HEK293 (cell line): Measurements from ENCODE around the gene SH3GL2.

Experiments
- CTCF ChIA-PET: fragments of 350-600 bp; formaldehyde crosslinking; extraction: SDS; loops from one replicate; lab custom pipeline; 2021; ENCODE audit warnings: antibody characterized with exemption; lab: Yijun Ruan, JAX
- POLR2A ChIA-PET: fragments of 300-600 bp; formaldehyde crosslinking; extraction: SDS; loops from one replicate; lab custom pipeline; 2020; ENCODE audit warnings: antibody characterized with exemption, inconsistent platforms; lab: Yijun Ruan, JAX
- H3K27ac ChIP-seq: fragments of 200-500 bp; sonication (Bioruptor generic); 2 replicates; pipeline ENCODE4 v1.5.1; 2014; ENCODE audit warnings: low read depth, low read length, control low read depth, inconsistent platforms; ENCODE audit errors: extremely low read depth
- H3K36me3 ChIP-seq, 2 experiments: fragments of 200-500 bp in 1 of 2; sonication (Bioruptor generic) in 1 of 2; 1 replicate in 1 of 2; 2 replicates in 1 of 2; pipeline ENCODE4 v1.5.1; 2014 to 2017; ENCODE audit warnings: inconsistent platforms in 2 of 2, low read length in 2 of 2; ENCODE audit not compliant: control insufficient read depth in 2 of 2, insufficient read depth in 1 of 2
- H3K4me1 ChIP-seq: fragments of 200-500 bp; sonication (Bioruptor generic); 2 replicates; pipeline ENCODE4 v1.5.1; 2014; ENCODE audit warnings: mild to moderate bottlenecking, low read length, inconsistent platforms; ENCODE audit not compliant: control insufficient read depth, insufficient read depth
- H3K4me3 ChIP-seq: 2 replicates; pipeline ENCODE4 v1.5.1; 2011; ENCODE audit warnings: low read depth, mild to moderate bottlenecking, control low read depth, low read length, moderate library complexity
- H3K9me3 ChIP-seq: fragments of 200-500 bp; sonication (Bioruptor generic); 2 replicates; pipeline ENCODE4 v1.5.1; 2014; ENCODE audit warnings: low read depth, low read length, inconsistent platforms; ENCODE audit not compliant: control insufficient read depth, insufficient read depth
- FEZF1 ChIP-seq: fragments of 450-650 bp; formaldehyde crosslinking; IDR thresholded peaks from 2 replicates; pipeline ENCODE4 v1.5.1; 2016; ENCODE audit warnings: missing biosample characterization, missing genetic modification characterization
- GLIS1 ChIP-seq: fragments of 450-650 bp; formaldehyde crosslinking; IDR thresholded peaks from 2 replicates; pipeline ENCODE4 v1.5.1; 2016; ENCODE audit warnings: missing biosample characterization, missing genetic modification characterization
- OVOL3 ChIP-seq: fragments of 450-650 bp; formaldehyde crosslinking; IDR thresholded peaks from 2 replicates; pipeline ENCODE4 v1.5.1; 2016; ENCODE audit warnings: missing biosample characterization, missing genetic modification characterization
- PRDM1 ChIP-seq: fragments of 450-650 bp; formaldehyde crosslinking; IDR thresholded peaks from 2 replicates; pipeline ENCODE4; 2016; ENCODE audit warnings: missing biosample characterization, missing genetic modification characterization
- SALL2 ChIP-seq: fragments of 450-650 bp; formaldehyde crosslinking; IDR thresholded peaks from 2 replicates; pipeline ENCODE4 v1.5.0; 2017; ENCODE audit warnings: missing biosample characterization, mild to moderate bottlenecking, missing genetic modification characterization, borderline replicate concordance
- SP2 ChIP-seq: fragments of 450-650 bp; formaldehyde crosslinking; IDR thresholded peaks from 2 replicates; pipeline ENCODE4 v1.5.1; 2016; ENCODE audit warnings: missing biosample characterization, missing genetic modification characterization
- YY1 ChIP-seq: fragments of 450-650 bp; formaldehyde crosslinking; IDR thresholded peaks from 2 replicates; pipeline ENCODE4 v1.5.1; 2018; ENCODE audit warnings: missing biosample characterization, missing genetic modification characterization
- YY2 ChIP-seq: fragments of 450-650 bp; formaldehyde crosslinking; IDR thresholded peaks from 2 replicates; pipeline ENCODE4 v1.5.1; 2016; ENCODE audit warnings: missing biosample characterization, missing genetic modification characterization
- ZNF10 ChIP-seq: fragments of 450-650 bp; formaldehyde crosslinking; IDR thresholded peaks from 2 replicates; pipeline ENCODE4 v1.5.1; 2017; ENCODE audit warnings: missing biosample characterization, missing genetic modification characterization
- ZNF184 ChIP-seq: fragments of 450-650 bp; IDR thresholded peaks from 2 replicates; pipeline ENCODE4 v1.5.1; 2018; ENCODE audit warnings: missing biosample characterization, mild to moderate bottlenecking, missing genetic modification characterization
- ZNF266 ChIP-seq: fragments of 450-650 bp; formaldehyde crosslinking; IDR thresholded peaks from 2 replicates; pipeline ENCODE4 v1.5.1; 2016; ENCODE audit warnings: missing biosample characterization, missing genetic modification characterization, low read depth
- ZNF548 ChIP-seq: fragments of 450-650 bp; formaldehyde crosslinking; IDR thresholded peaks from 2 replicates; pipeline ENCODE4 v1.5.1; 2016; ENCODE audit warnings: missing biosample characterization, missing genetic modification characterization
- ZNF654 ChIP-seq: fragments of 450-650 bp; formaldehyde crosslinking; IDR thresholded peaks from 2 replicates; pipeline ENCODE4 v1.5.1; 2016; ENCODE audit warnings: low read depth, missing biosample characterization, missing genetic modification characterization
- ZNF660 ChIP-seq: fragments of 450-650 bp; IDR thresholded peaks from 2 replicates; pipeline ENCODE4 v1.5.1; 2018; ENCODE audit warnings: missing biosample characterization, mild to moderate bottlenecking, missing genetic modification characterization
- ZNF701 ChIP-seq: fragments of 450-650 bp; formaldehyde crosslinking; IDR thresholded peaks from 2 replicates; pipeline ENCODE4 v1.5.1; 2016; ENCODE audit warnings: missing biosample characterization, missing genetic modification characterization
- ZNF843 ChIP-seq: fragments of 450-650 bp; formaldehyde crosslinking; IDR thresholded peaks from 2 replicates; pipeline ENCODE4 v1.5.1; 2016; ENCODE audit warnings: missing biosample characterization, missing genetic modification characterization
- TF ChIP-seq, protein P1 (sequence below): fragments of 450-650 bp; formaldehyde crosslinking; IDR thresholded peaks from 2 replicates; pipeline ENCODE4 v1.5.1; 2016; ENCODE audit warnings: missing biosample characterization, missing genetic modification characterization
- TF ChIP-seq, protein P2 (sequence below): fragments of 450-650 bp; formaldehyde crosslinking; IDR thresholded peaks from 2 replicates; pipeline ENCODE4 v1.5.1; 2016; ENCODE audit warnings: missing biosample characterization, missing genetic modification characterization
- TF ChIP-seq, protein P3 (sequence below): fragments of 450-650 bp; formaldehyde crosslinking; IDR thresholded peaks from 2 replicates; pipeline ENCODE4 v1.5.1; 2016; ENCODE audit warnings: missing biosample characterization, missing genetic modification characterization
- TF ChIP-seq, protein P4 (sequence below): fragments of 450-650 bp; formaldehyde crosslinking; IDR thresholded peaks from 2 replicates; pipeline ENCODE4 v1.5.1; 2016; ENCODE audit warnings: missing biosample characterization, missing genetic modification characterization
- TF ChIP-seq, protein P5 (sequence below): fragments of 450-650 bp; formaldehyde crosslinking; IDR thresholded peaks from 2 replicates; pipeline ENCODE4 v1.5.1; 2017; ENCODE audit warnings: missing biosample characterization, missing genetic modification characterization

Gene SH3GL2

DNA sequence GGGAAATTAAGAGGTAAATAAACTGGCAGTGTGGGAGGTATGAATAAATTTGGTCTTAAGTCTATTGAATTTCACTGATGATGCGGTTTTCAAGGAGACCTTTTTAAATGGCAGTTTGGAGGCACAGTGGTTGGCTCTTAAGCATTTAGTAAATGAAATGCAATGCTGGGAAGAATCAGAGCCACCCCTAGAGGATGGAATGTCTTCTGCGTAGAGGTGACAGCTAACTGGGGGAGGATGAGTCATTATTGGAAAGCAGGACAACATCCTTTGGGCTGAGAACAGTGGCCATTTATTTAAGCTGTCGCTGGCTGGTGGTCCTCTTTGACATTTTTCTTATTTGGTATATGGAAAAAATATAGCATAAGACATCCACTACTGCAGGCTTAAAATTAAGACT, 163.2 kb downstream of the SH3GL2 start:
- H3K9me3 ChIP-seq: no peaks in the 10 kb centered on the region
- H3K27ac ChIP-seq: no peak overlapping the region
- CTCF ChIA-PET: interaction anchor here (0.6 to 1.9 kb wide), 12 partner anchors 10 to 220 kb away, joined by 3 to 9 read pairs (median 4); no protein-coding TSS in a partner anchor
- TF ChIP-seq ZNF184 (tag by site-specific recombination): no peak
- peak; percentile 50 for TF ChIP-seq GLIS1 (tag by site-specific recombination)
- TF ChIP-seq ZNF266 (tag by site-specific recombination): no peak
- no peak for TF ChIP-seq ZNF701 (tag by site-specific recombination)
- TF ChIP-seq, protein P1, sequence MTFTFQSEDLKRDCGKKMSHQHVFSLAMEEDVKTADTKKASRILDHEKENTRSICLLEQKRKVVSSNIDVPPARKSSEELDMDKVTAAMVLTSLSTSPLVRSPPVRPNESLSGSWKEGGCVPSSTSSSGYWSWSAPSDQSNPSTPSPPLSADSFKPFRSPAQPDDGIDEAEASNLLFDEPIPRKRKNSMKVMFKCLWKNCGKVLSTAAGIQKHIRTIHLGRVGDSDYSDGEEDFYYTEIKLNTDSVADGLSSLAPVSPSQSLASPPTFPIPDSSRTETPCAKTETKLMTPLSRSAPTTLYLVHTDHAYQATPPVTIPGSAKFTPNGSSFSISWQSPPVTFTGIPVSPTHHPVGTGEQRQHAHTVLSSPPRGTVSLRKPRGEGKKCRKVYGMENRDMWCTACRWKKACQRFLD (tag by site-specific recombination): no peak
- no peak for TF ChIP-seq OVOL3 (tag by site-specific recombination)
- TF ChIP-seq ZNF548 (tag by site-specific recombination): no peak
- 0 out of 2 replicates have a peak, but pooled peaks have one; percentile 37 for TF ChIP-seq ZNF660 (tag by site-specific recombination)
- TF ChIP-seq, protein P2, sequence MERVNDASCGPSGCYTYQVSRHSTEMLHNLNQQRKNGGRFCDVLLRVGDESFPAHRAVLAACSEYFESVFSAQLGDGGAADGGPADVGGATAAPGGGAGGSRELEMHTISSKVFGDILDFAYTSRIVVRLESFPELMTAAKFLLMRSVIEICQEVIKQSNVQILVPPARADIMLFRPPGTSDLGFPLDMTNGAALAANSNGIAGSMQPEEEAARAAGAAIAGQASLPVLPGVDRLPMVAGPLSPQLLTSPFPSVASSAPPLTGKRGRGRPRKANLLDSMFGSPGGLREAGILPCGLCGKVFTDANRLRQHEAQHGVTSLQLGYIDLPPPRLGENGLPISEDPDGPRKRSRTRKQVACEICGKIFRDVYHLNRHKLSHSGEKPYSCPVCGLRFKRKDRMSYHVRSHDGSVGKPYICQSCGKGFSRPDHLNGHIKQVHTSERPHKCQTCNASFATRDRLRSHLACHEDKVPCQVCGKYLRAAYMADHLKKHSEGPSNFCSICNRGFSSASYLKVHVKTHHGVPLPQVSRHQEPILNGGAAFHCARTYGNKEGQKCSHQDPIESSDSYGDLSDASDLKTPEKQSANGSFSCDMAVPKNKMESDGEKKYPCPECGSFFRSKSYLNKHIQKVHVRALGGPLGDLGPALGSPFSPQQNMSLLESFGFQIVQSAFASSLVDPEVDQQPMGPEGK (tag by site-specific recombination): no peak
- TF ChIP-seq, protein P3, sequence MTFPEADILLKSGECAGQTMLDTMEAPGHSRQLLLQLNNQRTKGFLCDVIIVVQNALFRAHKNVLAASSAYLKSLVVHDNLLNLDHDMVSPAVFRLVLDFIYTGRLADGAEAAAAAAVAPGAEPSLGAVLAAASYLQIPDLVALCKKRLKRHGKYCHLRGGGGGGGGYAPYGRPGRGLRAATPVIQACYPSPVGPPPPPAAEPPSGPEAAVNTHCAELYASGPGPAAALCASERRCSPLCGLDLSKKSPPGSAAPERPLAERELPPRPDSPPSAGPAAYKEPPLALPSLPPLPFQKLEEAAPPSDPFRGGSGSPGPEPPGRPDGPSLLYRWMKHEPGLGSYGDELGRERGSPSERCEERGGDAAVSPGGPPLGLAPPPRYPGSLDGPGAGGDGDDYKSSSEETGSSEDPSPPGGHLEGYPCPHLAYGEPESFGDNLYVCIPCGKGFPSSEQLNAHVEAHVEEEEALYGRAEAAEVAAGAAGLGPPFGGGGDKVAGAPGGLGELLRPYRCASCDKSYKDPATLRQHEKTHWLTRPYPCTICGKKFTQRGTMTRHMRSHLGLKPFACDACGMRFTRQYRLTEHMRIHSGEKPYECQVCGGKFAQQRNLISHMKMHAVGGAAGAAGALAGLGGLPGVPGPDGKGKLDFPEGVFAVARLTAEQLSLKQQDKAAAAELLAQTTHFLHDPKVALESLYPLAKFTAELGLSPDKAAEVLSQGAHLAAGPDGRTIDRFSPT (tag by site-specific recombination): no peak
- TF ChIP-seq SP2 (tag by site-specific recombination): no peak
- no peak for TF ChIP-seq ZNF10 (tag by site-specific recombination)
- TF ChIP-seq ZNF654 (tag by site-specific recombination): peak; percentile 23; the same call in 1 of the 2 replicates
- no peaks in the 10 kb centered on the region for H3K4me1 ChIP-seq
- H3K4me3 ChIP-seq: no peak overlapping the region
- no peaks in the 10 kb centered on the region for H3K36me3 ChIP-seq
- POLR2A ChIA-PET: no interaction called here

GRCh38 chr9:17744786-17745185, 165.9 kb downstream of the SH3GL2 start:
- no peak overlapping the region for H3K4me3 ChIP-seq
- no peaks in the 10 kb centered on the region for H3K9me3 ChIP-seq
- H3K27ac ChIP-seq: no peak overlapping the region
- ChIA-PET CTCF (no interaction called here), POLR2A (no interaction called here)
- no peaks in the 10 kb centered on the region for H3K4me1 ChIP-seq
- TF ChIP-seq SALL2 (tag by site-specific recombination): no peak
- TF ChIP-seq, protein P4, sequence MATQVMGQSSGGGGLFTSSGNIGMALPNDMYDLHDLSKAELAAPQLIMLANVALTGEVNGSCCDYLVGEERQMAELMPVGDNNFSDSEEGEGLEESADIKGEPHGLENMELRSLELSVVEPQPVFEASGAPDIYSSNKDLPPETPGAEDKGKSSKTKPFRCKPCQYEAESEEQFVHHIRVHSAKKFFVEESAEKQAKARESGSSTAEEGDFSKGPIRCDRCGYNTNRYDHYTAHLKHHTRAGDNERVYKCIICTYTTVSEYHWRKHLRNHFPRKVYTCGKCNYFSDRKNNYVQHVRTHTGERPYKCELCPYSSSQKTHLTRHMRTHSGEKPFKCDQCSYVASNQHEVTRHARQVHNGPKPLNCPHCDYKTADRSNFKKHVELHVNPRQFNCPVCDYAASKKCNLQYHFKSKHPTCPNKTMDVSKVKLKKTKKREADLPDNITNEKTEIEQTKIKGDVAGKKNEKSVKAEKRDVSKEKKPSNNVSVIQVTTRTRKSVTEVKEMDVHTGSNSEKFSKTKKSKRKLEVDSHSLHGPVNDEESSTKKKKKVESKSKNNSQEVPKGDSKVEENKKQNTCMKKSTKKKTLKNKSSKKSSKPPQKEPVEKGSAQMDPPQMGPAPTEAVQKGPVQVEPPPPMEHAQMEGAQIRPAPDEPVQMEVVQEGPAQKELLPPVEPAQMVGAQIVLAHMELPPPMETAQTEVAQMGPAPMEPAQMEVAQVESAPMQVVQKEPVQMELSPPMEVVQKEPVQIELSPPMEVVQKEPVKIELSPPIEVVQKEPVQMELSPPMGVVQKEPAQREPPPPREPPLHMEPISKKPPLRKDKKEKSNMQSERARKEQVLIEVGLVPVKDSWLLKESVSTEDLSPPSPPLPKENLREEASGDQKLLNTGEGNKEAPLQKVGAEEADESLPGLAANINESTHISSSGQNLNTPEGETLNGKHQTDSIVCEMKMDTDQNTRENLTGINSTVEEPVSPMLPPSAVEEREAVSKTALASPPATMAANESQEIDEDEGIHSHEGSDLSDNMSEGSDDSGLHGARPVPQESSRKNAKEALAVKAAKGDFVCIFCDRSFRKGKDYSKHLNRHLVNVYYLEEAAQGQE: peak; percentile 90
- no peak for TF ChIP-seq YY1 (tag by site-specific recombination)
- TF ChIP-seq YY2 (tag by site-specific recombination): no peak
- TF ChIP-seq PRDM1 (tag by site-specific recombination): no peak
- TF ChIP-seq ZNF843 (tag by site-specific recombination): no peak
- TF ChIP-seq, protein P5, sequence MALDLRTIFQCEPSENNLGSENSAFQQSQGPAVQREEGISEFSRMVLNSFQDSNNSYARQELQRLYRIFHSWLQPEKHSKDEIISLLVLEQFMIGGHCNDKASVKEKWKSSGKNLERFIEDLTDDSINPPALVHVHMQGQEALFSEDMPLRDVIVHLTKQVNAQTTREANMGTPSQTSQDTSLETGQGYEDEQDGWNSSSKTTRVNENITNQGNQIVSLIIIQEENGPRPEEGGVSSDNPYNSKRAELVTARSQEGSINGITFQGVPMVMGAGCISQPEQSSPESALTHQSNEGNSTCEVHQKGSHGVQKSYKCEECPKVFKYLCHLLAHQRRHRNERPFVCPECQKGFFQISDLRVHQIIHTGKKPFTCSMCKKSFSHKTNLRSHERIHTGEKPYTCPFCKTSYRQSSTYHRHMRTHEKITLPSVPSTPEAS: no peak
- TF ChIP-seq FEZF1 (tag by site-specific recombination): no peak
- H3K36me3 ChIP-seq: no peaks in the 10 kb centered on the region
